ENCODE measurements around the gene C9orf72. TPM values are rescaled to one million over a fixed set of nuclear protein-coding genes. Genes with fewer than 3 reads are reported as not detected.

Gene C9orf72
- total RNA-seq, 1 donor from 2014 or later = 17.1 TPM

GRCh38 chr9:27534131-27534530, 39.1 kb downstream of the C9orf72 start:
- H3K27me3 ChIP-seq = no peaks in the 10 kb centered on the region
- peak overlapping the region; percentile 8 to 19 for H3K4me3 ChIP-seq
- no peak for DNase-seq (ENCODE audit: low spot score in 2 of 2)
- peaks cover 7 to 61% of the 10 kb centered on the region in 2 donors for H3K4me1 ChIP-seq
- no peaks in the 10 kb centered on the region for H3K9me3 ChIP-seq
- no peaks in the 10 kb centered on the region for H3K36me3 ChIP-seq
- intact Hi-C loops (cut with DNase I) = no loop called here
- TF ChIP-seq, protein P1, sequence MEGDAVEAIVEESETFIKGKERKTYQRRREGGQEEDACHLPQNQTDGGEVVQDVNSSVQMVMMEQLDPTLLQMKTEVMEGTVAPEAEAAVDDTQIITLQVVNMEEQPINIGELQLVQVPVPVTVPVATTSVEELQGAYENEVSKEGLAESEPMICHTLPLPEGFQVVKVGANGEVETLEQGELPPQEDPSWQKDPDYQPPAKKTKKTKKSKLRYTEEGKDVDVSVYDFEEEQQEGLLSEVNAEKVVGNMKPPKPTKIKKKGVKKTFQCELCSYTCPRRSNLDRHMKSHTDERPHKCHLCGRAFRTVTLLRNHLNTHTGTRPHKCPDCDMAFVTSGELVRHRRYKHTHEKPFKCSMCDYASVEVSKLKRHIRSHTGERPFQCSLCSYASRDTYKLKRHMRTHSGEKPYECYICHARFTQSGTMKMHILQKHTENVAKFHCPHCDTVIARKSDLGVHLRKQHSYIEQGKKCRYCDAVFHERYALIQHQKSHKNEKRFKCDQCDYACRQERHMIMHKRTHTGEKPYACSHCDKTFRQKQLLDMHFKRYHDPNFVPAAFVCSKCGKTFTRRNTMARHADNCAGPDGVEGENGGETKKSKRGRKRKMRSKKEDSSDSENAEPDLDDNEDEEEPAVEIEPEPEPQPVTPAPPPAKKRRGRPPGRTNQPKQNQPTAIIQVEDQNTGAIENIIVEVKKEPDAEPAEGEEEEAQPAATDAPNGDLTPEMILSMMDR (IDR thresholded peaks at IDR 0.05) = no peak
- peak overlapping the region; percentile 67 to 78 for H3K27ac ChIP-seq

GRCh38 chr9:27533311-27533710, 40.0 kb downstream of the C9orf72 start:
- intact Hi-C loops (cut with DNase I) = no loop called here
- peak overlapping the region in 1 of 2 donors; percentile 78 for H3K27ac ChIP-seq
- DNase-seq (ENCODE audit: low spot score in 2 of 2) = no peak

GRCh38 chr9:27532046-27532445, 41.2 kb downstream of the C9orf72 start:
- peaks cover 7 to 49% of the 10 kb centered on the region in 2 donors for H3K4me1 ChIP-seq

More at GRCh38 chr9:27533311-27533710, 40.0 kb downstream of the C9orf72 start:
- Histone ChIP-seq H3K27me3 (no peaks in the 10 kb centered on the region), H3K36me3 (no peaks in the 10 kb centered on the region), H3K4me1 (peaks cover 7 to 53% of the 10 kb centered on the region in 2 donors), H3K4me3 (no peak overlapping the region), H3K9me3 (no peaks in the 10 kb centered on the region)
- TF ChIP-seq, protein P1 (IDR thresholded peaks at IDR 0.05) = no peak

DNA sequence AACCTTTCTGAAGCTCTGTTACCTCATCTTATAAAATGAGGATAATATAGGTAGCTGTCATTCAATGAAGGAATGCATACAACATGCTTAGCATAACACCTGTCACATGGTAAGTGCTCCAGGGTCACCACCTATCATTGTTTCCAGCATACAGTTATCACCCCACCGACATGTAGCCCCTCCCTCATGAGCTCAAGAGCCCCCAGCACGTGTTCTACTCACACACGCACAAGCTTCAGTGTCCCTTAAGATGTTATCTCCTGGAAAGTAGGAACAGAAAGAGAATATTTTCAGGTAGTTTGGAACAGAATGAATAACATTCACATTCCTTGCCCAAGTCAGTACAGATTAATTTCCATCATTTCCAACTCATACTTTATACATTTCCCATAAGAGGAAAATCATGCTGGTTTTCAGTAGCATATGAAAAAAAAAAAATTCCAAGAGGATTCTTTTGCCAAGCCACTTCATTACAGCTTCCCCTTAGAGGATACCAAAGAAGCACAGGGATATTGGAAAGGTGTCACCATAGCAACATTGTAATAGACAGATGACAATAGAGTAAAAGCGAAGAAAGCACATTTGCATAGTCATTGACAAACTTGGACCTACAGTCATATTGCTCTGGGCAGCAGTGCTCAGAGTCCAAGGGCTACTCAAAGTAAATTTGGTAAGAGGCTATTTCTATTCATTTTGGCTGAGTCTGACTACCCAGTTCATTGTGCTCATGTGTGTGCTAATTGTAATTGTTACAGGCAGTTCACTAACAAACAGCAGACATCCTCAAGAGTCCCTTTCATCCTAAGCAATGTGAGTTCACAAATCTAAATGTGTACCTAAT, 42.1 kb downstream of the C9orf72 start:
- H3K4me1 ChIP-seq = peaks cover 6 to 41% of the 10 kb centered on the region in 2 donors
- no peaks in the 10 kb centered on the region for H3K27me3 ChIP-seq
- H3K9me3 ChIP-seq = no peaks in the 10 kb centered on the region
- no peak for DNase-seq (ENCODE audit: low spot score in 2 of 2)
- TF ChIP-seq, protein P1 (IDR thresholded peaks at IDR 0.05) = no peak
- H3K4me3 ChIP-seq = no peak overlapping the region
- H3K27ac ChIP-seq = no peak overlapping the region
- H3K36me3 ChIP-seq = no peaks in the 10 kb centered on the region
- intact Hi-C loops (cut with DNase I) = no loop called here

More at GRCh38 chr9:27532046-27532445, 41.2 kb downstream of the C9orf72 start:
- Histone ChIP-seq H3K9me3 (no peaks in the 10 kb centered on the region), H3K27me3 (no peaks in the 10 kb centered on the region), H3K4me3 (no peak overlapping the region), H3K36me3 (no peaks in the 10 kb centered on the region), H3K27ac (no peak overlapping the region)
- intact Hi-C loops (cut with DNase I) = no loop called here
- TF ChIP-seq, protein P1 (IDR thresholded peaks at IDR 0.05) = no peak
- no peak for DNase-seq (ENCODE audit: low spot score in 2 of 2)

DNA sequence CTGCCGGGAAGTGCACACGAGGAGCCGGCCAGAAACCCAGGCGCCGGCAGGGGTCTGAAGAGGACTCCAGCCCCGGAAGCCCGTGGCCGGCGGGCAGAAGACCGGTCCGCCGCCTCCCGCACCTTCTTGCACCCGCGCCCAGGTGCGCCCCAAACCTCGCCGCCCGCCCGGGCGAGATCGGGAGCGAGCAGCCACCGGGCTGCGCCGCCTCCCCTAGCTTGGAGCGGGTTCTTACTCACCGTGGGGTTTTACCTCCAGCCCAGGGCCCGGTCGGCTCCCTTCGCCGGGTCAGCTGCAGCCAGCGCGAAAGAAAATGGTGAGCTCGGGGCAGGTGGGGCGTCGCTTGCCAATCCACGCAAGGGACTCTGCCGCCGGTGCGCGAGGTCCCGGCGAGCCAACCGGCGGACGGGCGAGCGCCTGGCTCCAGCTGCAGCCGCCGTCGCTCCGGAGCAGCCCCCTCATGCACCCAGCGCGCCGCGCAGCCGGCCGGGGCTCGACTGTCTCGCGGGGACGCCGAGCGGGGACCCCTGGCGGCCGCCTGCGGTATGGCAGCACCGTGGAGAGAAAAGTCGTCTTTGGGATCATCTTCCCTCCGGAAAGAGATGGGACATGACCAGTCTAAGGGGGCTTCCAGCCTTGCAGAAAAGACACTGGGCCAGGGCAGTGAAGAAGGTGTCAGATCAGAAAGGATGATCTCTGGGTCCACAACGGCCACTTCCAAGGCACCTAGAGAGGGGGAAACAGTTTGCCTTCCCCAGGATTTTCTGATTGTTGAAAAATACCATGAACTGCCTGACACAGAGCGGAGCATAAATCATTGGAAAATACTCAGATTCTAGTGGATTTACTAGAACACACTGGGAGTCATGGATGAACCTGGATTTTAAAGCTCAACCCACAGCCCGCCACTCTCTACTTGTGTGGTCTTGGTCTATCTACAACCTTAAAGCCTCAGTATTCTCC, 43.7 kb downstream of the C9orf72 start, which contains the start of gene MOB3B:
Gene MOB3B, minus strand, starts transcription at position 499 of the 963 bp plus-strand sequence. CDS start 74,264 bp downstream, outside the sequence.
- intact Hi-C loops (cut with DNase I) = loop anchor here (1.0 to 10.0 kb wide), 9 partner anchors 11 to 572 kb away; partner anchors contain the start of genes C9orf72 and IFT74
- Histone ChIP-seq H3K4me3 (peak within 1 kb of the TSS; percentile 84 to 88), H3K4me1 (peaks cover 3 to 33% of the 10 kb centered on the region in 2 donors), H3K9me3 (no peaks in the 10 kb centered on the region), H3K27ac (peak within 1 kb of the TSS; percentile 88 to 95), H3K27me3 (no peaks in the 10 kb centered on the region), H3K36me3 (no peaks in the 10 kb centered on the region)
- DNase-seq (ENCODE audit: low spot score in 2 of 2) = peak in 1 of 2 donors; percentile 90
- TF ChIP-seq, protein P1 (IDR thresholded peaks at IDR 0.05) = peak; percentile 89 to 96 (median 92)
